ENCODE results near the gene HIPK2. TPM values are rescaled to one million over a fixed set of nuclear protein-coding genes. Genes with fewer than 3 reads are reported as not detected.

The HIPK2 gene
- total RNA-seq, 1 experiment from 2014 or later, result 35.2 TPM

GRCh38 chr7:139515266-139515665 is 262.5 kb downstream of the HIPK2 start:
- BruUV-seq (replicated peaks), result no TSS peak
- no peaks in the 10 kb centered on the region for H3K9me2 ChIP-seq (ENCODE audit: insufficient read depth)
- H3K4me3 ChIP-seq, result no peak overlapping the region
- H3K9me3 ChIP-seq (ENCODE audit: insufficient read depth, low read depth), result no peaks in the 10 kb centered on the region
- H3K27me3 ChIP-seq (ENCODE audit: insufficient read depth, low read depth), result peaks cover 5% of the 10 kb centered on the region; the same call in 1 of the 2 replicates
- no peak overlapping the region for H2AFZ ChIP-seq
- ChIA-PET CTCF (no interaction called here), POLR2A (ENCODE audit: unreplicated experiment) (no interaction called here)
- no peaks in the 10 kb centered on the region for H4K20me1 ChIP-seq (ENCODE audit: insufficient read depth)
- H3K27ac ChIP-seq, result no peak overlapping the region
- intact Hi-C loops (cut with micrococcal nuclease; ENCODE audit: unreplicated experiment), result no loop called here
- no peak overlapping the region for H3K4me2 ChIP-seq
- H3K79me2 ChIP-seq (ENCODE audit: low read depth), result no peaks in the 10 kb centered on the region
- no peak for TF ChIP-seq EZH2 (IDR thresholded peaks at IDR 0.05; ENCODE audit: low read depth)
- TF ChIP-seq, protein P1, sequence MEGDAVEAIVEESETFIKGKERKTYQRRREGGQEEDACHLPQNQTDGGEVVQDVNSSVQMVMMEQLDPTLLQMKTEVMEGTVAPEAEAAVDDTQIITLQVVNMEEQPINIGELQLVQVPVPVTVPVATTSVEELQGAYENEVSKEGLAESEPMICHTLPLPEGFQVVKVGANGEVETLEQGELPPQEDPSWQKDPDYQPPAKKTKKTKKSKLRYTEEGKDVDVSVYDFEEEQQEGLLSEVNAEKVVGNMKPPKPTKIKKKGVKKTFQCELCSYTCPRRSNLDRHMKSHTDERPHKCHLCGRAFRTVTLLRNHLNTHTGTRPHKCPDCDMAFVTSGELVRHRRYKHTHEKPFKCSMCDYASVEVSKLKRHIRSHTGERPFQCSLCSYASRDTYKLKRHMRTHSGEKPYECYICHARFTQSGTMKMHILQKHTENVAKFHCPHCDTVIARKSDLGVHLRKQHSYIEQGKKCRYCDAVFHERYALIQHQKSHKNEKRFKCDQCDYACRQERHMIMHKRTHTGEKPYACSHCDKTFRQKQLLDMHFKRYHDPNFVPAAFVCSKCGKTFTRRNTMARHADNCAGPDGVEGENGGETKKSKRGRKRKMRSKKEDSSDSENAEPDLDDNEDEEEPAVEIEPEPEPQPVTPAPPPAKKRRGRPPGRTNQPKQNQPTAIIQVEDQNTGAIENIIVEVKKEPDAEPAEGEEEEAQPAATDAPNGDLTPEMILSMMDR (conservative IDR thresholded peaks at IDR 0.05), result no peak
- no peaks in the 10 kb centered on the region for H3K4me1 ChIP-seq (replicated peaks; ENCODE audit: insufficient read depth)
- no peaks in the 10 kb centered on the region for H3K36me3 ChIP-seq (ENCODE audit: low read depth)
- DNase-seq, result no peak
- H3F3A ChIP-seq (ENCODE audit: insufficient read depth, low read depth), result no peaks in the 10 kb centered on the region

Other genes with a start within 250 kb of the HIPK2 start
- 0.58 and 2.2 TPM in 2 replicates for gene TBXAS1, start 51.3 kb upstream of the HIPK2 start, total RNA-seq (2021)